ENCODE measurements around the gene TAX1BP1. TPM values are rescaled to one million over a fixed set of nuclear protein-coding genes. Genes with fewer than 3 reads are reported as not detected.

Gene TAX1BP1
- total and polyA plus RNA-seq, 9 donors: 69.3 to 106 (median 83.7) TPM

GRCh38 chr7:27750316-27750715 lies 10.4 kb downstream of the TAX1BP1 start:
- intact Hi-C loops (cut with DNase I): no loop called here
- DNase-seq: no peak
- Histone ChIP-seq H3K36me3 (no peaks in the 10 kb centered on the region), H3K4me3 (no peak overlapping the region), H3K27me3 (no peaks in the 10 kb centered on the region), H3K9me3 (no peaks in the 10 kb centered on the region), H3K27ac (no peak overlapping the region), H3K4me1 (ENCODE audit: insufficient read depth) (peaks cover 4% of the 10 kb centered on the region)
- no peak for TF ChIP-seq EP300 (IDR thresholded peaks at IDR 0.05)
- TF ChIP-seq POLR2A (IDR thresholded peaks at IDR 0.05): no peak
- TF ChIP-seq, protein P1, sequence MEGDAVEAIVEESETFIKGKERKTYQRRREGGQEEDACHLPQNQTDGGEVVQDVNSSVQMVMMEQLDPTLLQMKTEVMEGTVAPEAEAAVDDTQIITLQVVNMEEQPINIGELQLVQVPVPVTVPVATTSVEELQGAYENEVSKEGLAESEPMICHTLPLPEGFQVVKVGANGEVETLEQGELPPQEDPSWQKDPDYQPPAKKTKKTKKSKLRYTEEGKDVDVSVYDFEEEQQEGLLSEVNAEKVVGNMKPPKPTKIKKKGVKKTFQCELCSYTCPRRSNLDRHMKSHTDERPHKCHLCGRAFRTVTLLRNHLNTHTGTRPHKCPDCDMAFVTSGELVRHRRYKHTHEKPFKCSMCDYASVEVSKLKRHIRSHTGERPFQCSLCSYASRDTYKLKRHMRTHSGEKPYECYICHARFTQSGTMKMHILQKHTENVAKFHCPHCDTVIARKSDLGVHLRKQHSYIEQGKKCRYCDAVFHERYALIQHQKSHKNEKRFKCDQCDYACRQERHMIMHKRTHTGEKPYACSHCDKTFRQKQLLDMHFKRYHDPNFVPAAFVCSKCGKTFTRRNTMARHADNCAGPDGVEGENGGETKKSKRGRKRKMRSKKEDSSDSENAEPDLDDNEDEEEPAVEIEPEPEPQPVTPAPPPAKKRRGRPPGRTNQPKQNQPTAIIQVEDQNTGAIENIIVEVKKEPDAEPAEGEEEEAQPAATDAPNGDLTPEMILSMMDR (IDR thresholded peaks at IDR 0.05): no peak
- 95 to 99% (median 97%) methylated on average over 2 of the region's 2 CpGs for WGBS, 3 donors

GRCh38 chr7:27751888-27752660 lies 12.1 kb downstream of the TAX1BP1 start:
- WGBS, 3 donors: 91 to 93% (median 92%) methylated on average over 6 of the region's 6 CpGs
- intact Hi-C loops (cut with DNase I): no loop called here
- H3K27me3 ChIP-seq: no peaks in the 10 kb centered on the region
- H3K4me1 ChIP-seq (ENCODE audit: insufficient read depth): peaks cover 2% of the 10 kb centered on the region
- DNase-seq: no peak
- no peak overlapping the region for H3K27ac ChIP-seq
- TF ChIP-seq POLR2A (IDR thresholded peaks at IDR 0.05): no peak
- no peak for TF ChIP-seq EP300 (IDR thresholded peaks at IDR 0.05)
- no peaks in the 10 kb centered on the region for H3K9me3 ChIP-seq
- H3K4me3 ChIP-seq: no peak overlapping the region
- H3K36me3 ChIP-seq: no peaks in the 10 kb centered on the region

GRCh38 chr7:27753863-27754262 lies 13.9 kb downstream of the TAX1BP1 start:
- Histone ChIP-seq H3K9me3 (no peaks in the 10 kb centered on the region), H3K36me3 (no peaks in the 10 kb centered on the region), H3K4me3 (no peak overlapping the region), H3K27me3 (no peaks in the 10 kb centered on the region), H3K4me1 (ENCODE audit: insufficient read depth) (no peaks in the 10 kb centered on the region), H3K27ac (no peak overlapping the region)
- TF ChIP-seq POLR2A (IDR thresholded peaks at IDR 0.05) (no peak), EP300 (IDR thresholded peaks at IDR 0.05) (no peak)
- TF ChIP-seq, protein P1 (IDR thresholded peaks at IDR 0.05): no peak
- whole genome bisulfite sequencing, 3 donors: 70 to 75% (median 72%) methylated on average over 1 of the region's 1 CpG
- DNase-seq: no peak
- intact Hi-C loops (cut with DNase I): no loop called here

GRCh38 chr7:27756298-27756697 lies 16.3 kb downstream of the TAX1BP1 start:
- TF ChIP-seq POLR2A (IDR thresholded peaks at IDR 0.05) (no peak), EP300 (IDR thresholded peaks at IDR 0.05) (no peak)
- TF ChIP-seq, protein P1 (IDR thresholded peaks at IDR 0.05): no peak
- Histone ChIP-seq H3K27me3 (no peaks in the 10 kb centered on the region), H3K36me3 (no peaks in the 10 kb centered on the region), H3K4me1 (ENCODE audit: insufficient read depth) (no peaks in the 10 kb centered on the region), H3K27ac (no peak overlapping the region), H3K9me3 (no peaks in the 10 kb centered on the region), H3K4me3 (no peak overlapping the region)
- DNase-seq: no peak
- intact Hi-C loops (cut with DNase I): no loop called here

DNA sequence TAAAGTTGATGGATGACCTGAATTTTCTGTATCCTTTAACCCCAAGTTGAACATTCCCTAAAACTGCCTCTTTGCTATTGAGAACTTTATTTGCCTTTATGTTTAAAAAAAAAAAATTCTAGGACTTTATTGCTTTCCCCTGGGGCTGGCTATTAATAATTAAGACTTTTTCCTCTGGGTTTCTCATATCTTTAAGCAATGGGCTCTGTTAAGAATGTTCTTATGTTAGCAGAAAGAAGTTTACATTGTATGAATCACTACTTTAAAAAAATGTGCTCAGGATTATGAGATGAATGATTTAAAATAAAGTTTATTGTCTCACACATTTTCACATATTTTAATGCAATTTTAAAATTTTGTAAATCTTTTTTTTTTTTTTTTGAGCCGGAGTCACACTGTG lies 19.5 kb downstream of the TAX1BP1 start:
- DNase-seq: no peak
- no peaks in the 10 kb centered on the region for H3K36me3 ChIP-seq
- no peaks in the 10 kb centered on the region for H3K27me3 ChIP-seq
- TF ChIP-seq, protein P1 (IDR thresholded peaks at IDR 0.05): no peak
- no peak for TF ChIP-seq POLR2A (IDR thresholded peaks at IDR 0.05)
- TF ChIP-seq EP300 (IDR thresholded peaks at IDR 0.05): no peak
- H3K4me1 ChIP-seq (ENCODE audit: insufficient read depth): no peaks in the 10 kb centered on the region
- intact Hi-C loops (cut with DNase I): no loop called here
- WGBS, 3 donors: 96 to 100% (median 97%) methylated on average over 1 of the region's 1 CpG
- no peaks in the 10 kb centered on the region for H3K9me3 ChIP-seq
- H3K27ac ChIP-seq: no peak overlapping the region
- no peak overlapping the region for H3K4me3 ChIP-seq
